ENCODE data around the gene ITGA1. TPM values are rescaled to one million over a fixed set of nuclear protein-coding genes. Genes with fewer than 3 reads are reported as not detected.

ITGA1 gene
- total and polyA plus RNA-seq, 2 of the 13 experiments (the other 11 are each of a cell fraction or from before 2014, with no cell fraction given): 23.1 to 28.6 TPM

DNA sequence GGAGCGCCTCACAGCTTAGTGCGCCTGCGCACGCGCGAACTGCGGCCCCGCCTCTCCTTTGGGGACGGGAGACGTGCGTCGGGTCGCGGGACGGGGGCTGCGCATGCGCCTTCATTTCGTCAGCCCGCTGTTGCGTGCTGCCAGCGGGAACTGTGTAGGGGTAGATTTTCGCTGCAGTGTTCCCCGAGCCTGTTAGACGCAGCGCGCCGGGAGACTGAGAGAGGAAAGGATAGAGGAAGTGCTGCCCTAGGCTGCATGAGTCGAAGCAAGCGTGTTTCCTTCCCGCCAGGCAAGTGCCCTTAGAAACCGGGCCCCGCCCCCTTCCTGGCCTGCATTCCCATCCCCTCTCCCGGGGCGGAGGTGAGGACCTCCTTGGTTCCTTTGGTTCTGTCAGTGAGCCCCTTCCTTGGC, 12.3 kb downstream of the ITGA1 start (continued):
- TF ChIP-seq BORCS8-MEF2B (CRISPR knock-in tag; IDR thresholded peaks at IDR 0.05) (no peak), KLF16 (CRISPR knock-in tag; IDR thresholded peaks at IDR 0.05) (no peak), ZNF253 (CRISPR knock-in tag; IDR thresholded peaks at IDR 0.05; ENCODE audit: borderline replicate concordance) (no peak), RAD51 (IDR thresholded peaks at IDR 0.05; ENCODE audit: borderline replicate concordance) (no peak), ZNF496 (CRISPR knock-in tag; IDR thresholded peaks at IDR 0.05; ENCODE audit: insufficient replicate concordance) (no peak), HCFC1 (IDR thresholded peaks at IDR 0.05; ENCODE audit: low read depth, low read length) (no peak), ZNF274 (CRISPR knock-in tag; IDR thresholded peaks at IDR 0.05) (no peak; the same call in 1 of the 2 replicates), NFE2L1 (CRISPR knock-in tag; IDR thresholded peaks at IDR 0.05; ENCODE audit: borderline replicate concordance) (no peak), ZNF550 (CRISPR knock-in tag; IDR thresholded peaks at IDR 0.05; ENCODE audit: borderline replicate concordance) (no peak), ZBTB33 (CRISPR knock-in tag; IDR thresholded peaks at IDR 0.05) (no peak), YEATS2 (CRISPR knock-in tag; IDR thresholded peaks at IDR 0.05; ENCODE audit: borderline replicate concordance) (no peak; the same call in 1 of the 2 replicates), GTF3A (CRISPR knock-in tag; conservative IDR thresholded peaks at IDR 0.05) (no peak), IRX3 (CRISPR knock-in tag; IDR thresholded peaks at IDR 0.05; ENCODE audit: borderline replicate concordance, low read depth) (no peak), MEIS2 (CRISPR knock-in tag; IDR thresholded peaks at IDR 0.05) (0 out of 2 replicates have a peak, but pooled peaks have one; percentile 8), MEF2D (CRISPR knock-in tag; IDR thresholded peaks at IDR 0.05) (0 out of 2 replicates have a peak, but pooled peaks have one; percentile 4), HNF4A (CRISPR knock-in tag; IDR thresholded peaks at IDR 0.05) (no peak), KAT8 (CRISPR knock-in tag; IDR thresholded peaks at IDR 0.05) (peak; percentile 67), BHLHE40 (IDR thresholded peaks at IDR 0.05; ENCODE audit: low read length) (no peak), KDM6A (CRISPR knock-in tag; IDR thresholded peaks at IDR 0.05; ENCODE audit: low read depth) (no peak), ZNF24 (IDR thresholded peaks at IDR 0.05) (no peak), HNRNPH1 (optimal IDR thresholded peaks at IDR 0.05; ENCODE audit: low read depth, low read length) (no peak), ZNF83 (CRISPR knock-in tag; IDR thresholded peaks at IDR 0.05; ENCODE audit: borderline replicate concordance) (peak; percentile 75; the same call in 1 of the 2 replicates), ZNF138 (CRISPR knock-in tag; IDR thresholded peaks at IDR 0.05; ENCODE audit: low read depth) (0 out of 2 replicates have a peak, but pooled peaks have one; percentile 31), TCF12 (IDR thresholded peaks at IDR 0.05) (no peak), TCF12 (CRISPR knock-in tag; IDR thresholded peaks at IDR 0.05) (no peak), ZNF547 (CRISPR knock-in tag; IDR thresholded peaks at IDR 0.05) (no peak; the same call in 1 of the 2 replicates), ERF (CRISPR knock-in tag; IDR thresholded peaks at IDR 0.05) (peak; percentile 71; the same call in 1 of the 2 replicates), NR1H2 (CRISPR knock-in tag; IDR thresholded peaks at IDR 0.05; ENCODE audit: borderline replicate concordance, low read depth) (no peak), KLF13 (CRISPR knock-in tag; IDR thresholded peaks at IDR 0.05) (peak; percentile 86; the same call in 1 of the 2 replicates)
- TF ChIP-seq, protein P1, sequence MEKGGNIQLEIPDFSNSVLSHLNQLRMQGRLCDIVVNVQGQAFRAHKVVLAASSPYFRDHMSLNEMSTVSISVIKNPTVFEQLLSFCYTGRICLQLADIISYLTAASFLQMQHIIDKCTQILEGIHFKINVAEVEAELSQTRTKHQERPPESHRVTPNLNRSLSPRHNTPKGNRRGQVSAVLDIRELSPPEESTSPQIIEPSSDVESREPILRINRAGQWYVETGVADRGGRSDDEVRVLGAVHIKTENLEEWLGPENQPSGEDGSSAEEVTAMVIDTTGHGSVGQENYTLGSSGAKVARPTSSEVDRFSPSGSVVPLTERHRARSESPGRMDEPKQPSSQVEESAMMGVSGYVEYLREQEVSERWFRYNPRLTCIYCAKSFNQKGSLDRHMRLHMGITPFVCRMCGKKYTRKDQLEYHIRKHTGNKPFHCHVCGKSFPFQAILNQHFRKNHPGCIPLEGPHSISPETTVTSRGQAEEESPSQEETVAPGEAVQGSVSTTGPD (CRISPR knock-in tag; IDR thresholded peaks at IDR 0.05): no peak

Data from HepG2 (cell line).